ENCODE data around the gene TMTC1.

TMTC1 gene

GRCh38 chr12:29519585-29520182 is 264.1 kb downstream of the TMTC1 start:
- peak; percentile 38 for DNase-seq

- DNase-seq = no peak
These were observed 265.3 kb downstream of the TMTC1 start for GRCh38 chr12:29518407-29518806.

- DNase-seq = no peak
These were observed 266.5 kb downstream of the TMTC1 start for GRCh38 chr12:29517264-29517663.

- no peak for DNase-seq
These were observed 267.3 kb downstream of the TMTC1 start for GRCh38 chr12:29516431-29516875.

- no peak for DNase-seq
These were observed 273.1 kb downstream of the TMTC1 start for GRCh38 chr12:29510591-29511185.

- DNase-seq = no peak
These were observed 274.2 kb downstream of the TMTC1 start for GRCh38 chr12:29509503-29509902.

- no peak for DNase-seq
These were observed 274.8 kb downstream of the TMTC1 start for GRCh38 chr12:29508949-29509348.

- no peak for DNase-seq
These were observed 278.6 kb downstream of the TMTC1 start for GRCh38 chr12:29505122-29505521.

- DNase-seq = no peak
These were observed 280.5 kb downstream of the TMTC1 start for GRCh38 chr12:29503283-29503682.

GRCh38 chr12:29499235-29499634 is 284.5 kb downstream of the TMTC1 start:
- no peak for DNase-seq

- no peak for DNase-seq
These were observed 286.2 kb downstream of the TMTC1 start, which contains the start of gene OVCH1 for GRCh38 chr12:29497588-29497987. Gene OVCH1 (minus strand): TSS chr12:29497686. CDS start chr12:29497686, 0 bp downstream.

GRCh38 chr12:29492891-29493290 is 290.9 kb downstream of the TMTC1 start:
- DNase-seq = no peak

- DNase-seq = no peak
These were observed 296.8 kb downstream of the TMTC1 start for GRCh38 chr12:29486972-29487371.

- no peak for DNase-seq
These were observed 320.5 kb downstream of the TMTC1 start for GRCh38 chr12:29463198-29463597.

GRCh38 chr12:29460082-29460481 is 323.7 kb downstream of the TMTC1 start:
- no peak for DNase-seq

GRCh38 chr12:29455087-29455486 is 328.7 kb downstream of the TMTC1 start:
- no peak for DNase-seq

GRCh38 chr12:29451888-29452287 is 331.9 kb downstream of the TMTC1 start:
- no peak for DNase-seq
